ENCODE measurements around the gene ARHGEF40. TPM values are rescaled to one million over a fixed set of nuclear protein-coding genes. Genes with fewer than 3 reads are reported as not detected.
A peak's percentile ranks its signal among the peaks of the same experiment; 100 is the strongest.

ARHGEF40 gene
- total and polyA plus RNA-seq, 2 experiments from 2014 or later: 22.4 to 56.6 TPM

DNA sequence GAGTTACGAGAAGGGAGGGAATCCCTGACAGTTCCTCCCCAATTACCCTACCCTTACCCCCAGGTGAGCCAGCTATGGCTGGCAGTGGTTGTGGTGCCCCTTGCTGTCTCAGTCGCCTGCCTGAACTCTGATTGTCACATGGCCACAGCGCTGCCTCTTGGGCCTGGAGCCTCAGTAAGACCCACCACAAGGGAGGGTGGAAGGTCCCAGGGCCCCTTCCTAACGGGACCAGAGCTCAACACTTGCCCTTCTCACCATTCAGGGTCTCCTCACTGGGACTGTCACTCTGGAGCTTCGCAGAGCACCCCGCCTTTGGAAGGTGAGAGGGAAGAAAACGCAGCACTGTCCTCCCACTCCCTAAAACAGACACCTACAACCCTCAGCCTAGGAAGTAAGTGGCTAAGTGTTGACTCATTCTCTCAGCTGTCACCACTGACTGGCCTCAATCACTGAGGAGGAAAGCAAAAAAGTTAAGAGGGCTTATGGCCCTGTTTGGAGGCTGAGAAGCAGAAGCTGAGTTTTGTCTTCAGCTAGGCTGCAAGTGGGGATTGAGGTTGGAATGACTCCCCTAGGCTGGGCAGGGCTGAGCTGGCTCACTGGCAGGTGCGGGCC is 31.8 kb downstream of the ARHGEF40 start:
- Histone ChIP-seq H4K20me1 (ENCODE audit: insufficient read depth) (no peaks in the 10 kb centered on the region), H2AFZ (no peak overlapping the region), H3K27ac (no peak overlapping the region), H3K4me3 (no peak overlapping the region), H3K9ac (no peak overlapping the region), H3K79me2 (ENCODE audit: insufficient read depth) (no peaks in the 10 kb centered on the region), H3K9me3 (ENCODE audit: low read depth) (no peaks in the 10 kb centered on the region), H3K27me3 (replicated peaks; ENCODE audit: insufficient read depth) (no peaks in the 10 kb centered on the region), H3F3A (ENCODE audit: insufficient read depth) (peaks cover 35% of the 10 kb centered on the region), H3K4me1 (ENCODE audit: insufficient read depth) (peaks cover 32% of the 10 kb centered on the region), H3K36me3 (ENCODE audit: low read depth) (no peaks in the 10 kb centered on the region), H3K9me2 (ENCODE audit: insufficient read depth) (no peaks in the 10 kb centered on the region), H3K4me2 (ENCODE audit: unreplicated experiment) (no peak overlapping the region)
- WGBS, 2 experiments (ENCODE audit: low coverage in 1 of 2, low lambda C conversion rate in 2 of 2, missing lambda C conversion rate in 2 of 2): 77% methylated on average over 8 of the region's 8 CpGs
- TF ChIP-seq EZH2 (IDR thresholded peaks at IDR 0.05; ENCODE audit: insufficient read depth, poor library complexity, severe bottlenecking) (no peak), EZH2phosphoT487 (IDR thresholded peaks at IDR 0.05; ENCODE audit: insufficient read depth, low read depth) (no peak)
- DNase-seq: no peak
- in situ Hi-C loops (cut with MboI): no loop called here

DNA sequence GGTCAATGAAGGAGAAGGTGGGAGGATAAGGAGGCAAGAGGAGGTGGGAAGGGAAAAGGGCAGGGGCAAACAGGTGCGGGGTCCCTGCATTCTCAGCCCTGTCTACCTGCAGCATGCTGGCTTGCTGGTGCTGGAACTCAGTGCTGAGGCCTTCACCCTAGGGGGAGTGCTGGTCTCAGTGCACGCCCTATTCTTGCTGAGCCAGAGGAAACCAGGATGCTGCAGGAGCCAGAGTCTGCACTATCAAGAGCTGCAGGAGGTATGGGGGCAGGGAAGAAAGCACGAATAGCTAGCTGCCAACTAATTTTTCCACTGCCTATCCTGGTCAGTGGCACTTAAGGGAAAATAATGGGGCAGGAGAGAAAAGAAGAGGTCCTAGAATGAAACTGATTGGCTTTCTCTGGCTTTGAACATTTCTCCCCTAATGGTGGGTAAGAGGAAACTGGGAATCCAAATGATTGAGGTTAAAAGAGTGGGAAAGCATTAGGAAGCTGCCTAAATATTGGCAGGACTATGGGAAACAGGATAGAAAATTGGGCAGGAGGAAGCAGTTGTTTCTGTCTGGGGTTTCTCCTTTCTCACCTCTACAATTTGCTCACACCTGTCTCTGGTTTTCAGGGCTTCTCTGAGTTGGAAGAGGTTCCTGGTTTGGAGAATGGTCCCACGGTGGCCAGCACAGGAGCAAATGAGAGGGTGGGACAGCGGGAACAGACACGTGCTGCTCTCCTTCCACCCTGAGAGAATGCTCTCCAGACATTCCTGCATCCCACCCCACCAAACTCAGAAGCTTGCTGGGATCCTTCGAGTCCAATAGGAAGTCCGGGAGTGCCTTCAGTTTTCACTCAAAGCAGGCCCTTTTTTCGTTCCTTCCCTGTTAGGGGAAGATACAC is 32.7 kb downstream of the ARHGEF40 start:
- Histone ChIP-seq H3F3A (ENCODE audit: insufficient read depth) (peaks cover 35% of the 10 kb centered on the region), H3K27ac (no peak overlapping the region), H3K9me3 (ENCODE audit: low read depth) (no peaks in the 10 kb centered on the region), H2AFZ (peak overlapping the region; percentile 93), H3K4me3 (peak overlapping the region; percentile 80), H3K9ac (peak overlapping the region; percentile 98), H3K27me3 (replicated peaks; ENCODE audit: insufficient read depth) (no peaks in the 10 kb centered on the region), H3K36me3 (ENCODE audit: low read depth) (no peaks in the 10 kb centered on the region), H3K4me1 (ENCODE audit: insufficient read depth) (peaks cover 38% of the 10 kb centered on the region), H4K20me1 (ENCODE audit: insufficient read depth) (no peaks in the 10 kb centered on the region), H3K4me2 (ENCODE audit: unreplicated experiment) (peak overlapping the region; percentile 99), H3K79me2 (ENCODE audit: insufficient read depth) (no peaks in the 10 kb centered on the region), H3K9me2 (ENCODE audit: insufficient read depth) (no peaks in the 10 kb centered on the region)
- in situ Hi-C loops (cut with MboI): no loop called here
- TF ChIP-seq EZH2phosphoT487 (IDR thresholded peaks at IDR 0.05; ENCODE audit: insufficient read depth, low read depth) (no peak), EZH2 (IDR thresholded peaks at IDR 0.05; ENCODE audit: insufficient read depth, poor library complexity, severe bottlenecking) (no peak)
- 13 to 19% methylated on average over 9 of the region's 9 CpGs for WGBS, 2 experiments (ENCODE audit: low coverage in 1 of 2, low lambda C conversion rate in 2 of 2, missing lambda C conversion rate in 2 of 2)
- no peak for DNase-seq

DNA sequence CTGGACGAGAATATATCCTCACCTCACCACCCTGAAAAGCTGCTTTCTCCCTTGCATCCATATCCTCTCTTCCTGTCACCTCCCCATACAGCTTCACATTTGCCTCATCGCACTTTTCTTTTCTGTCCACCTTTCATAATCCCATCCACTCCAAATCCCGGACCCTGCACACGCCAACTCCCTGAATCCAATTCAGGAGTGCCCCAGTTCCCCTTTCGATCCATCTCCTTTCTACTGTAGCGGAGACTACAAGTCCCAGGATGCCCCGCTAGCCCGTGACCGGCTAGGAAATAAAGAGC is 33.3 kb downstream of the ARHGEF40 start:
- Histone ChIP-seq H4K20me1 (ENCODE audit: insufficient read depth) (no peaks in the 10 kb centered on the region), H3K4me1 (ENCODE audit: insufficient read depth) (peaks cover 38% of the 10 kb centered on the region), H3K27ac (peak overlapping the region; percentile 95; the same call in 1 of the 2 replicates), H3K4me3 (peak overlapping the region; percentile 80), H3K36me3 (ENCODE audit: low read depth) (no peaks in the 10 kb centered on the region), H3F3A (ENCODE audit: insufficient read depth) (peaks cover 35% of the 10 kb centered on the region), H3K9ac (peak overlapping the region; percentile 98), H3K9me2 (ENCODE audit: insufficient read depth) (no peaks in the 10 kb centered on the region), H3K79me2 (ENCODE audit: insufficient read depth) (no peaks in the 10 kb centered on the region), H3K9me3 (ENCODE audit: low read depth) (no peaks in the 10 kb centered on the region), H3K27me3 (replicated peaks; ENCODE audit: insufficient read depth) (no peaks in the 10 kb centered on the region), H3K4me2 (ENCODE audit: unreplicated experiment) (peak overlapping the region; percentile 99), H2AFZ (peak overlapping the region; percentile 93)
- WGBS, 2 experiments (ENCODE audit: low coverage in 1 of 2, low lambda C conversion rate in 2 of 2, missing lambda C conversion rate in 2 of 2): 1 to 2% methylated on average over 9 of the region's 9 CpGs
- in situ Hi-C loops (cut with MboI): no loop called here
- TF ChIP-seq EZH2phosphoT487 (IDR thresholded peaks at IDR 0.05; ENCODE audit: insufficient read depth, low read depth): no peak
- no peak for TF ChIP-seq EZH2 (IDR thresholded peaks at IDR 0.05; ENCODE audit: insufficient read depth, poor library complexity, severe bottlenecking)
- DNase-seq: no peak

DNA sequence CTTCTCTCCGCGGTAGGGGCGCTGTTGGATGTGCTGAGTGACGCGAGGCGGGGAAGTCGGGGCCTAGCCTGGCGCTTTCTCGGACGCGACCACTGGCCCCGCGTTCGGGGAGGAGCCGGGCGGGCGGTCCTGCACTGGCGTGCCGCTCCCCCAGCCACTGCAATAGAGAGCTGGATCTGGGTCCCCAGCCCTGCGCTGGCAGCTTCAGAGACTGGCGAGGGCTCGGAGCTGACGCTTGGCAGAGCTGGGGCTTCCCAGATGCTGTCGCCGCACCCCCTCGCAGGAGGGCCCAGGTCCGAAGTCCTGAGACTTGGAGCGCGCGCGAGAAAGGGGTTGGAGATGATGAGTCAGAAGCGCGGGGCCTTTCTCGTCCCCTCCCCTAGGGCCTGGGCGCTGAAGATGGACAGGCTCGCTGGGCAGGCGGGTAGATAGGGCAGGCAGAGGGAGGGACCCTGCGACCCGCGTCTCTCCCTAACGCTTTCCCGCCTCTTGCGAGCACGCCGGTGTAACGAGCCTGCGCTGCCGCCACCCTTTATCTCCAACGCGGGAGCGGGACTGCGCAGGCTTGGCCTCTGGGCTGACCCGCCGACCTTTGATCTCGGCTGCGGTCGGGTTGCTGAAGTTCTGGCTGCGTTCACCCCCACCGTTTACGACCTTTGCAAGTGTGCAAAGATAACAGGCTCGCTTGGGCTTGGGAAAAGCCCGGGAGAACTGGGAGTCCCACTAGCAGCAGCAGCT is 33.8 kb downstream of the ARHGEF40 start:
- Histone ChIP-seq H2AFZ (peak overlapping the region; percentile 93), H3K79me2 (ENCODE audit: insufficient read depth) (no peaks in the 10 kb centered on the region), H3K4me1 (ENCODE audit: insufficient read depth) (peaks cover 37% of the 10 kb centered on the region), H3K9me3 (ENCODE audit: low read depth) (no peaks in the 10 kb centered on the region), H3K36me3 (ENCODE audit: low read depth) (no peaks in the 10 kb centered on the region), H3K4me2 (ENCODE audit: unreplicated experiment) (peak overlapping the region; percentile 99), H3K27ac (peak overlapping the region; percentile 95), H3F3A (ENCODE audit: insufficient read depth) (peaks cover 34% of the 10 kb centered on the region), H4K20me1 (ENCODE audit: insufficient read depth) (no peaks in the 10 kb centered on the region), H3K9ac (peak overlapping the region; percentile 98), H3K9me2 (ENCODE audit: insufficient read depth) (no peaks in the 10 kb centered on the region), H3K27me3 (replicated peaks; ENCODE audit: insufficient read depth) (no peaks in the 10 kb centered on the region), H3K4me3 (peak overlapping the region; percentile 80)
- in situ Hi-C loops (cut with MboI): no loop called here
- 1% methylated on average over 59 to 62 of the region's 62 CpGs for WGBS, 2 experiments (ENCODE audit: low coverage in 1 of 2, low lambda C conversion rate in 2 of 2, missing lambda C conversion rate in 2 of 2)
- no peak for TF ChIP-seq EZH2phosphoT487 (IDR thresholded peaks at IDR 0.05; ENCODE audit: insufficient read depth, low read depth)
- peak; percentile 99 for DNase-seq

All from GM23248 (cell line).